ENCODE measurements around the gene MEA1. TPM values are rescaled to one million over a fixed set of nuclear protein-coding genes. Genes with fewer than 3 reads are reported as not detected.

Gene MEA1
- 10 to 100 TPM; 39.7 to 90.3 (median 73.0) TPM for polyA plus RNA-seq

DNA sequence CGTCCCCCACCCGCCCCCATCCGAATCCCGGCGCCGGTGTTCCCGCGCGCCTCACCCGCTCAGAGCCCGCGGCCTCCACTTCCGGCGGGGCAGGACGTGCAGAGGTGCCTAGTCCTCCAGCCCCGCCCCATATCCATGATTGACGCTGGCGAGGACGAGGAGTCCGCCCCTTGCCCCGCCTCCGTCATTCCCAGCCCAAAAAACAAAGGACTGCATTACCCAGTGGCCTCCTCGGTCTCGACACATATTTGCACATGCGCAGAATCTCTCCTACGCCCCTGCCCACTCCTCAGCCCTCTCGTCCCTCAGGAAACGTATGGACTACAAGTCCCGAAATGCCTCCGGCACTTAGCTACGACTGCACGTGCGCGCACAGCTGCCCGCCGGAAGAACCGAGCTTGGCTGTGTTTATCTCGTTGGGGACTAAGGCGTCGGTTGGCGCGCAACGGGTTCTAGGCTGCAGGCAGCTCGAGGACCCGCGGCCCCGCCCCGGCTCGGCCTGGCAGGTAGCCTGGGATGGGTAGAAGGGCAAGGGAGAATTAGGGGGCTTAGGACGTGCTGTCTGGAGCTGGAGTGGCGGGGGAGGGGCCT, at the start of gene MEA1, which contains the start of gene KLHDC3:
Gene MEA1 (minus strand): TSS at position 104 of the 591 bp plus-strand sequence. CDS start 133 bp downstream, outside the sequence.
Gene KLHDC3 (plus strand): TSS at position 407 of the 591 bp plus-strand sequence. CDS start 2,944 bp downstream, outside the sequence.
- WGBS, 3 donors, result 0 to 1% (median 1%) methylated on average over 51 of the region's 51 CpGs
- no peak within 1 kb of the TSS for H3K27ac ChIP-seq (ENCODE audit: low read depth, low read length)

DNA sequence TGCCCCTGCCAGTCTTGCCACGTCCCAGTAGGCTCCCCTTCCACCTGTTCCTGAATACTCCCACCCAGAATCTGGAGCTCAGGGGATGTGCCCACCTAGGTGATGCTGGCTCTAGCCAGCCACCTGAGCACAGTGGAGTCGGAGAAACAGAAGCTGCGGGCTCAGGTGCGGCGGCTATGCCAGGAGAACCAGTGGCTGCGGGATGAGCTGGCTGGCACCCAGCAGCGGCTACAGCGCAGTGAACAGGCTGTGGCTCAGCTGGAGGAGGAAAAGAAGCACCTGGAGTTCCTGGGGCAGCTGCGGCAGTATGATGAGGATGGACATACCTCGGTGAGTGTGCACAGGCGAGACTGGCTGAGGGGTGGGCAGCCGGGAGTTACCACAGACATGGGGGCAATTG, 49.1 kb upstream of the MEA1 start:
- WGBS, 3 donors, result 92 to 95% (median 93%) methylated on average over 12 of the region's 12 CpGs
- H3K27ac ChIP-seq (ENCODE audit: low read depth, low read length), result no peak overlapping the region

DNA sequence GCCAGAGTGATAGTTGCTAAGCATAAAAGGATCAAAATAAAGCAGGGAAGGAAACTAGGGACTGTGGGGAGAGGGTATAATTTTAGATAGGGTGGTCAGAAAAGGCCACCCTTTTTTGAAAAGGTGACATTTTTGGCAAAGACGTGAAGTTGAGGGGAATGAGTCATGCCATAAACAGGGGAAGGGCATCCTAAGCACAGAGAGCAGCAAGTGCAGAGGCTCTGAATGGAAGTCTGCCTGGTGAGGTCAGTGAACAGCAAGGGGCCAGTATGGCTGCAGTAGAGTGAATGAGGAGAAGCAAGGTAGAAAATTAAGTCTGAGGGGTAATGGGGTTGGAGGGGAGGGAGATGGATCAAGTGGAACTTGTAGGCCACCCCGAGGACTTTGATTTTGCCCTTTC, 48.1 kb upstream of the MEA1 start:
- H3K27ac ChIP-seq (ENCODE audit: low read depth, low read length), result no peak overlapping the region
- WGBS, 3 donors, result 77 to 86% (median 84%) methylated on average over 2 of the region's 2 CpGs

DNA sequence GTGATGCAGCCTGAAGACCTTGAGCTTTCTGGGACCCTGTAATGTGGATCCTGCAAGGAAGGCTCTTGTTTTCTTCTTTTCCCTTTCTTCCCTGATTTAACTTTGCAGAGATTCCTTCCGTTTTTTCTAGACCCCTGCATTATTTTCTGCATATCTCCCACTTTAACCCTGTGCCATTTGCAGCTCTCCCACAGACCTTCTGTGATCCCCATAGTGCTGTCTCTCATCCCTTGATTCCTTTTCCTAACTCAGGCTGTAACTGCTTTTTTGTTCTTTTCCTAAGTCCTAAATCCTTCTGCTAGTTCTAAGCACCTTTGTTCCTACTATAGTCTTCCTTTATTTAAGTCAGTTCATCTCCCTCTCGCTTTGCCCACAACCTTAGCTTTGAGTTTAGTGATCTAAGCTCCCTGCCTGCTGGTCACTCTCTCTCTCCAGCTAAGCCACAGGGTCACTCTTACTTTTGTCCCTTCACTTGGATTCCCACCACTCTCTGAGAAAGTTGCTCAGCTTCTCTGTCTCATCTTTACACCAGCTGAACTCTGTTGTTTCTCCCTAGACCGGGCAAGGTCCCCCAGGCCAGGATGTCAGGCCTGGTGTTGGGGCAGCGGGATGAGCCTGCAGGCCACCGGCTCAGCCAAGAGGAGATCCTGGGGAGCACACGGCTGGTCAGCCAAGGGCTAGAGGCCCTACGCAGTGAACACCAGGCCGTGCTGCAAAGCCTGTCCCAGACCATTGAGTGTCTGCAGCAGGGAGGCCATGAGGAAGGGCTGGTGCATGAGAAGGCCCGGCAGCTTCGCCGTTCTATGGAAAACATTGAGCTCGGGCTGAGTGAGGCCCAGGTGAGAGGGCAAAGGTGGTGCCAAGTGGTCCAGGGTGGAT, 47.2 kb upstream of the MEA1 start:
- no peak overlapping the region for H3K27ac ChIP-seq (ENCODE audit: low read depth, low read length)
- WGBS, 3 donors, result 65 to 90% (median 81%) methylated on average over 12 of the region's 12 CpGs

- 6 to 15% (median 11%) methylated on average over 15 of the region's 15 CpGs for WGBS, 3 donors
- no peak overlapping the region for H3K27ac ChIP-seq (ENCODE audit: low read depth, low read length)
Measured at GRCh38 chr6:43060034-43060754, 46.4 kb upstream of the MEA1 start.

DNA sequence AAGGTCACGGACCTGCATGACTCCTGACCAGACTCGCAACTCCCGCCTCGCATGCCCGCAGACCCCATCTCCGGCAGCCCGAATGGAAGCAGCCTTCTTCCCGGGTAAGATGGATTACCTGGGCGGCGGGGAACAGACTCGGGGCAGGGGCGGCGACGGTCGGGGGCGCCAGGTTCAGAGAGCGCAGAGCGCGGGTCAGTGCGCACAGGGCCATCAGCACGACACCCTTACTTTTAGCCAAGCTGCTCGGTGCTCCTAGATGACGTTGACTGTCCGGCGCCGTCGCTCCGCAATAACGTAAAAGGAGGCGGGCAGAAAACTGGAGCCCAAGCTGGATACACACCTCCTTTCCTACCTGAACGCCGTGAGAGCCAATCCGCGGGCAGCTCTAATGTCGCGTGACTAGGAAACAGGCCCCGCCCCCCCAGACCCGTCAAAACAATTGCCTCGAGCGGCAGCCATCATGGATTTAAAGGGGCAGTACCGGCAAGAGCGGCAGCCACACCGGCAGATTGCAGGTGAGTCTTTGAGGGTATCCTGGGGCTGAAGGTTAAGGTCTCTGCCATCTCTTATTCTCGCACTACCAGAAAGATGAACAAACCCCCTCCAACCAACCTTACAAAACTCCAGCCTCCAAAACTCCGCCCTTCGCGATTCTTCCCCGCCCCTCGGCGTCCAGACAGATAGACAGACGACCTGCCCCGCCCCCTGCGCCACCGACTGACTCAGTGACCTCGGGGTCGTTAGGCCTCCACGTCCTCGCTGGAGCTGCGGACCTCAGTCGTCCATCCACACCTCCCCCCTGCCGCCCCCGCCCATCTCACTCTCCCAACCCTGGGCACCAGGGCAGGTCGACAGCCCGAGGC, 45.7 kb upstream of the MEA1 start, which contains the start of the genes KLC4 and MRPL2:
Gene KLC4 (plus strand): TSS at position 464 of the 866 bp plus-strand sequence. CDS start 1,705 bp downstream, outside the sequence.
Gene MRPL2 (minus strand): TSS at position 267 of the 866 bp plus-strand sequence. CDS start 53 bp downstream, at position 214.
- no peak within 1 kb of the TSS for H3K27ac ChIP-seq (ENCODE audit: low read depth, low read length)
- 0% methylated on average over 64 of the region's 64 CpGs for WGBS, 3 donors

- H3K27ac ChIP-seq (ENCODE audit: low read depth, low read length), result no peak overlapping the region
- 52 to 77% (median 76%) methylated on average over 1 of the region's 1 CpG for WGBS, 3 donors
Measured at GRCh38 chr6:43058531-43058930, 44.8 kb upstream of the MEA1 start.

GRCh38 chr6:43055966-43056365, 42.2 kb upstream of the MEA1 start:
- H3K27ac ChIP-seq (ENCODE audit: low read depth, low read length), result no peak overlapping the region
- 77 to 89% (median 86%) methylated on average over 8 of the region's 8 CpGs for WGBS, 3 donors

GRCh38 chr6:43054206-43054943, 40.6 kb upstream of the MEA1 start:
- 66 to 71% (median 68%) methylated on average over 17 of the region's 17 CpGs for WGBS, 3 donors

DNA sequence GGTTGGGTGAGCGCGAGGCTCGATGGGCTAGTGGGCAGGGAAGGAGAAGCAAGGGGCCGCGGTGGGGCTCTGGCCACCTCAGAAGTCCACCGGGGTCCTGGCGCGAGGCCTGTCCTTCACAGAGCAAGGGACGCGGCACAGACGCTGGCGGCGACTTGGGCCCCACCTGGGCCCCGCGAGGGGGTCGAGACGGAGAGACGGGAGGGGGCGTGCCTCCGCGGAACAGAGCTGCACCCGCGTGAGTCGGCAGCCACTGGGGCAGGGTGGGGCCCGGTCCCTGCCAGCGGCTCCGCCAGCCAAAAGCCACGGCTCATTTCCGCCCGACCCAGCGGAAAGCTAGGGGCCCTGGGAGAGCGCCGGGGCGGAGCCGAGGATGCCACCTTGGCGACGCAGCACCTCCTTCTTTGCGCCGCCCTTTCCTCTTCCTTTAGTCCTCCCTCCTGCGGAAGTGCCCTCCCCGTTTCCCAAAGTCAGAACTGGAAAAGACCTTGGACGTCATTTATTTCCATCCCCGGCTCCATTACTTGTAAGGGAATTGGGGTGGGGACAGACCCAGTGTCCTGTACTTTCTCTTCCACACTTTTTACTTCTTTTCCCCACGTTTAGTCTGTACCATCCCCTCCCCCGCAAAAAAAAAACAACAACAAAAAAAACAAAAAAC, 39.9 kb upstream of the MEA1 start, which contains the start of gene CUL7:
Gene CUL7 (minus strand): TSS at position 307 of the 661 bp plus-strand sequence. CDS start 1,063 bp downstream, outside the sequence.
- 1 to 2% (median 1%) methylated on average over 42 to 45 of the region's 45 CpGs for WGBS, 3 donors
- no peak within 1 kb of the TSS for H3K27ac ChIP-seq (ENCODE audit: low read depth, low read length)

More at GRCh38 chr6:43054206-43054943, 40.6 kb upstream of the MEA1 start:
- H3K27ac ChIP-seq (ENCODE audit: low read depth, low read length), result no peak overlapping the region

DNA sequence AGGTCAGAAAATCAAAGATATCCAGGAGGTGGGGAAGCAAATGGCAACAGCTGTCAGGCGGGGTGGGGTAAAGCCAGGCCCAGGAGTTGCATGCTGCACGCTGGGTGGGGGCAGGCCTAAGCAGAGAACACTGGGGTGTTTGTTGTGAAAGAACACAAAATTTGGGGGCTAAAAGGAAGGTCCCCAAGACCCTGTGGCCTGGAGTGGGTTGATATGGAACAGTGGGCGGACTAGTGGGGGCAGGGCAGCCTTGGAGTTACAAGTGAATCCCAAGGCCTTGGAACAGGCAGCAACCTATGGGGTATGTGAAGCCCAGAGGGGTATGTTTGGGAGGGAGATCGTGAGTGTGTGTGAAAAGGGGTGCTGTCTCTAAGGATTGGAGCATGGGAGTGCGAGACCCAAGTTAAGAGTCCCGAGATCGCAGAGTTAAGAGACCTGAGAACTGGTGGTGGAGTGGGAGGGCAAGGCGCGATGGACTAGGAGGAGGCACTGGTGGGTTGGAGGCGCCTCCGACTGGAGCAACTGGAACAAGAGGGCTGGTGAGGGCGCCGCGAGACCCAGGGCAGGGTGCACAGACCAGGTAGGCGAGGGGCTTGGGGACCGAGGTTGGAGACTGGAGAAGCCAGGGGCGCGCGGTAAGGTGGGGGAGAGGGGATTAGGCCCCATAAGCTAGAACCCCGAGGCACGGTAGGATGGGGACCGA, 39.2 kb upstream of the MEA1 start:
- H3K27ac ChIP-seq (ENCODE audit: low read depth, low read length), result no peak overlapping the region
- 9 to 21% (median 15%) methylated on average over 22 of the region's 22 CpGs for WGBS, 3 donors

DNA sequence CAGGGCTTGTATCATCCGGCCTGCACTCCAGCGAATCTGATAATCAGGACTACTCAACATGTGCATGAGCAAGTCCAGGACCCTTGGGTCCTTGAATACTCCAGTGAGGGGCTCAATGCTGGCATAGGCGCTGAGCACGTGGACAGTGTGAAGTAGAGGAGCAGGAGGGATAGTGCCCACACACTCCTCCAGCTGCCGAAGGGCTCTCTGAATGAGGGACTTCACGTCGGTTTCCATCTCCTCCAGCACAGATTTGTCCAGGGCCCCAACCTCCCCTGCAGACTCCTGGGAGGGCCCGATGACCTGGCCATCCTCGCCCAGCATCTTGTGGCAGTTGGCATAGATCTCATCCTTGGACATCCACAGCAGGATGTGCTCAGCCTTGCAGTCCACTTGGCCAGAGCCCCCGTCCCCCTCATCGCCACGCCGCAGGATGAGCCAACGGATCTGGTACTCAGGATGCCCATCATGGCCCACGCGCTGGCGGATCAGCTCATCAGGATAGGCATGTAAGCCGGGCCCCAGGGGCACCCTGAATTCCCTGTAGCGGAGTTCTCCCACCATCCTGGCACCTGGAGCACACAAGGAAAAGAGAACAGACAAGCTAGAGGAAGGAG, 38.6 kb upstream of the MEA1 start:
- 84 to 91% (median 90%) methylated on average over 19 of the region's 19 CpGs for WGBS, 3 donors
- H3K27ac ChIP-seq (ENCODE audit: low read depth, low read length), result no peak overlapping the region

GRCh38 chr6:43050981-43051380, 37.2 kb upstream of the MEA1 start:
- WGBS, 3 donors, result 93 to 97% (median 95%) methylated on average over 17 of the region's 17 CpGs
- no peak overlapping the region for H3K27ac ChIP-seq (ENCODE audit: low read depth, low read length)

DNA sequence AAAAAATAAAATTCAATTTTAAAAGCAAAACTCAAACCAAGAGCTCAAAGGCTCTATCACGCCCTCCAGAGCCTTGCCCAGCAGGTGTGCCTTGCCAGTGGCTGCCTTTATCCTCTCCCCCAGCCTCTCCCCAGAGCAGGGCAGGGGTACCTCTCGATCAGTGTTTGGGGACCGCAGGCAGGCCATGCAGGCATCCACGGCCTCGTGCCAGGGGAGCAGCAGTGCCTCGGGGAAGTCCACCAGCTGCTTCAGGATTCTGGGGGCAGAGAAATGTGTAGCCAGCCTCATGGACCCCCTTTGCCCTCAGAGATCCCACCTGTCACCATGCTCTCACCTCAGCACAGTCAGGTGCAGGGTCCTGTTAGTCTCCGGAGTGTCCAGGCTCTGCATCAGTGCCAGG, 34.3 kb upstream of the MEA1 start:
- 90 to 91% (median 90%) methylated on average over 7 of the region's 7 CpGs for WGBS, 3 donors
- no peak overlapping the region for H3K27ac ChIP-seq (ENCODE audit: low read depth, low read length)

- H3K27ac ChIP-seq (ENCODE audit: low read depth, low read length), result no peak overlapping the region
- 93 to 95% (median 94%) methylated on average over 11 of the region's 11 CpGs for WGBS, 3 donors
Measured at GRCh38 chr6:43045371-43045930, 31.7 kb upstream of the MEA1 start.

Measured in adipose tissue (tissue), 3 donors.